HepG2 (cell line): ENCODE data around the gene TKFC. TPM values are rescaled to one million over a fixed set of nuclear protein-coding genes. Genes with fewer than 3 reads are reported as not detected.

ENCODE experiments used
- ATAC-seq: fragments of 200-7000 bp; cut with Tn5 transposase; 3 replicates; pipeline ENCODE4 v1.9.1; 2020; ENCODE audit warnings: mild to moderate bottlenecking, moderate library complexity
- BruUV-seq: library from RNA; stranded (reverse); fragments of 400-500 nt; replicated peaks from 2 replicates; lab custom pipeline; 2021; lab: Mats Ljungman, UMichigan
- CTCF ChIA-PET: fragments of 300-600 bp; formaldehyde crosslinking; extraction: SDS; loops from one replicate; lab custom pipeline; 2021; ENCODE audit warnings: low total read pairs, inconsistent platforms, low intra/inter-chr PET ratio; lab: Yijun Ruan, JAX
- POLR2A ChIA-PET: fragments of 350-600 bp; sonication (Branson Sonifier 250); formaldehyde crosslinking; loops from one replicate; lab custom pipeline; 2020; ENCODE audit warnings: antibody characterized with exemption, inconsistent platforms; lab: Yijun Ruan, JAX
- DNase-seq: peaks from one replicate; pipeline ENCODE4 v3.0.0-alpha.2; 2015; ENCODE audit warnings: low spot score
- FAIRE-seq: peaks from 3 replicates; lab custom pipeline; 2011; peaks lifted over from hg19 to GRCh38; lab: Jason Lieb, UNC
- H2AFZ ChIP-seq: one replicate; pipeline ENCODE4 v1.6.1; 2011; ENCODE audit warnings: low read length, inconsistent platforms
- H3K27ac ChIP-seq: fragments of 300-600 bp; 3 replicates; pipeline ENCODE4 v1.8.0; 2011; ENCODE audit warnings: mixed run types, mild to moderate bottlenecking, mixed read lengths, low read length, inconsistent platforms; ENCODE audit not compliant: insufficient read depth; ENCODE audit errors: extremely low read length
- H3K27me3 ChIP-seq, 2 experiments: fragments of 200-600 bp in 1 of 2; 2 replicates in 1 of 2; 3 replicates in 1 of 2; pipeline versions ENCODE4 v1.6.0 to v1.8.0; 2011; ENCODE audit warnings: low read length in 2 of 2, mild to moderate bottlenecking in 2 of 2, moderate library complexity in 2 of 2, inconsistent platforms in 1 of 2; ENCODE audit not compliant: insufficient read depth in 2 of 2, control insufficient read depth in 1 of 2
- H3K36me3 ChIP-seq, 2 experiments: fragments of 200-600 bp in 1 of 2; replicated peaks in 1 of 2; 2 replicates in 1 of 2; 3 replicates in 1 of 2; pipeline versions ENCODE4 v1.5.1 to v1.8.0; 2011; ENCODE audit warnings: low read length in 2 of 2, inconsistent platforms in 1 of 2; ENCODE audit not compliant: insufficient read depth in 2 of 2, control insufficient read depth in 1 of 2
- H3K4me1 ChIP-seq: 2 replicates; pipeline ENCODE4 v1.5.1; 2012; ENCODE audit warnings: low read length, inconsistent platforms; ENCODE audit not compliant: insufficient read depth
- H3K4me2 ChIP-seq: 2 replicates; pipeline ENCODE4 v1.6.0; 2011; ENCODE audit warnings: low read depth, low read length, inconsistent platforms
- H3K4me3 ChIP-seq, 3 experiments: fragments of 200-600 bp in 1 of 3; sonication (generic), shearing (Covaris generic) in 1 of 3; replicated peaks in 1 of 3; 2 replicates each; pipeline ENCODE4 v1.5.1; 2011 to 2016; ENCODE audit warnings: low read length in 3 of 3, inconsistent platforms in 2 of 3, low read depth in 2 of 3, mild to moderate bottlenecking in 2 of 3, control low read depth in 1 of 3, mixed read lengths in 1 of 3; ENCODE audit not compliant: insufficient read depth in 1 of 3
- H3K79me2 ChIP-seq: one replicate; pipeline ENCODE4 v1.6.1; 2011; ENCODE audit warnings: low read length, inconsistent platforms; ENCODE audit not compliant: insufficient read depth
- H3K9ac ChIP-seq: 2 replicates; pipeline ENCODE4 v1.6.0; 2011; ENCODE audit warnings: mild to moderate bottlenecking, low read depth, low read length, inconsistent platforms; ENCODE audit not compliant: insufficient read depth
- H3K9me3 ChIP-seq: 2 replicates; pipeline ENCODE4 v1.5.1; 2012; ENCODE audit warnings: mild to moderate bottlenecking, low read length
- H4K20me1 ChIP-seq: 2 replicates; pipeline ENCODE4 v1.6.0; 2011; ENCODE audit warnings: inconsistent platforms, mild to moderate bottlenecking, low read length, moderate library complexity; ENCODE audit not compliant: insufficient read depth
- BRD4 ChIP-seq: sonication (generic); formaldehyde crosslinking; IDR thresholded peaks from 2 replicates; pipeline ENCODE4 v1.4.0; 2020; ENCODE audit warnings: missing genetic modification reagents
- REPIN1 ChIP-seq: sonication (generic); formaldehyde crosslinking; IDR thresholded peaks from 2 replicates; pipeline ENCODE4 v1.8.0; 2022; ENCODE audit warnings: missing genetic modification reagents, low read depth, mild to moderate bottlenecking, borderline replicate concordance
- RORA ChIP-seq: sonication (generic); formaldehyde crosslinking; IDR thresholded peaks from 2 replicates; pipeline ENCODE4 v1.5.0; 2020; ENCODE audit warnings: mild to moderate bottlenecking, missing genetic modification reagents, moderate library complexity
- TEF ChIP-seq: sonication (generic); formaldehyde crosslinking; IDR thresholded peaks from 2 replicates; pipeline ENCODE4 v1.5.0; 2020; ENCODE audit warnings: missing genetic modification reagents
- THYN1 ChIP-seq: sonication (generic); formaldehyde crosslinking; IDR thresholded peaks from 2 replicates; pipeline ENCODE4 v1.8.1; 2023; ENCODE audit warnings: low read depth, mild to moderate bottlenecking, moderate library complexity, missing genetic modification reagents, borderline replicate concordance
- WGBS: methylation state at CpG from one replicate; pipeline ENCODE4 v1.1.6; 2017; ENCODE audit warnings: low lambda C conversion rate; 5-methylcytosine and 5-hydroxymethylcytosine counted together
- in situ Hi-C: cut with HindIII; loops from 2 replicates; pipeline ENCODE4 v1.10.0; 2017; ENCODE audit warnings: low pct_unique_long_range_greater_than_20kb; ENCODE audit not compliant: extremely low pct_ligation_motif_present
- intact Hi-C: fragments of 100-400 bp; cut with micrococcal nuclease; formaldehyde crosslinking; loops from one replicate; pipeline ENCODE4 v1.10.0; 2022; ENCODE audit not compliant: unreplicated experiment
- polyA plus RNA-seq, 8 experiments: library from polyadenylated mRNA; depleted of rRNA in 3 of 8; stranded (reverse) in 7 of 8; unstranded in 1 of 8; fragments of >200 nt; fragmentation: Illumina TruSeq in 4 of 8; extraction: Trizol in 4 of 8; gene quantifications; 2 replicates each; pipeline versions ENCODE4 v1.2.1 to v1.2.3, GENCODE V29; 2011 to 2016; ENCODE audit warnings: low read depth in 4 of 8, missing spikeins in 1 of 8, mixed read lengths in 1 of 8; ENCODE audit not compliant: insufficient read depth in 1 of 8
- total RNA-seq, 5 experiments: library from RNA; depleted of rRNA; stranded (reverse); fragments of >200 nt; fragmentation: Illumina TruSeq; extraction: Trizol; gene quantifications; 2 replicates each; pipeline ENCODE4 v1.2.3, GENCODE V29; 2016; ENCODE audit warnings: low read depth in 1 of 5
- TF ChIP-seq, protein P1 (sequence below): sonication (generic); formaldehyde crosslinking; IDR thresholded peaks from 2 replicates; pipeline ENCODE4 v1.4.0; 2020; ENCODE audit warnings: mild to moderate bottlenecking, missing genetic modification reagents
- TF ChIP-seq, protein P2 (sequence below): sonication (generic); formaldehyde crosslinking; IDR thresholded peaks from 2 replicates; pipeline ENCODE4 v1.8.1; 2023; ENCODE audit warnings: missing genetic modification reagents, mild to moderate bottlenecking, borderline replicate concordance

TKFC gene
- total and polyA plus RNA-seq, 2 of the 13 experiments (the other 11 are each of a cell fraction or from before 2014, with no cell fraction given): 147 to 197 TPM

DNA sequence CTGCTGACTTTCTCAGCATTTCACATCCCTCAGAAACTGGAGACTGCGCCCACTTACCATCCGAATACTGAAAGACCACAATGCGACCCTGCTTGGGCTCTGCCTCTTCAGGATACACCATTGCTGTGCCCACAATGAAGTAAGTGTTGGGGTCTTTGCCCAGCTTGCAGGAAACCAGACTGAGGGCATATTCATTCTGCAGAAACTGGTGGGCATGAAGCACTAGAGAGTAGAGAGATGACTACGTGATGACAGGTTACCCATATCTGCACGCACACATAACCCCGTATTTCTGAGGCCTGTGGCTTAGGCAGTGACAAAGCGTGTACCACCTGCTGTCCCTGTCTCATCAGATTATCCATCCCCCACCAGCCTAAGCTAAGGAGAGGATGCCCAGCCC, 23.3 kb upstream of the TKFC start:
- no peaks in the 10 kb centered on the region for H3K9me3 ChIP-seq
- H2AFZ ChIP-seq: no peak overlapping the region
- FAIRE-seq (no peak), ATAC-seq (no peak), DNase-seq (no peak)
- no peak overlapping the region for H3K9ac ChIP-seq
- WGBS: 98% methylated on average over 5 of the region's 7 CpGs
- H3K4me3 ChIP-seq: no peak overlapping the region
- H3K27ac ChIP-seq: no peak overlapping the region
- no peaks in the 10 kb centered on the region for H3K27me3 ChIP-seq
- intact Hi-C loops (no loop called here), in situ Hi-C loops (no loop called here)
- ChIA-PET CTCF (no interaction called here), POLR2A (no interaction called here)
- BruUV-seq: no TSS peak
- peaks cover 61 to 98% of the 10 kb centered on the region in 2 experiments for H3K36me3 ChIP-seq
- no peak overlapping the region for H3K4me2 ChIP-seq
- H4K20me1 ChIP-seq: 0 out of 2 replicates have a peak, but pooled peaks cover 6% of the 10 kb centered on the region
- peaks cover 3% of the 10 kb centered on the region for H3K79me2 ChIP-seq
- no peaks in the 10 kb centered on the region for H3K4me1 ChIP-seq
- TF ChIP-seq BRD4 (CRISPR knock-in tag) (no peak), REPIN1 (CRISPR knock-in tag) (no peak)
- TF ChIP-seq, all 625 proteins: peak for 0

DNA sequence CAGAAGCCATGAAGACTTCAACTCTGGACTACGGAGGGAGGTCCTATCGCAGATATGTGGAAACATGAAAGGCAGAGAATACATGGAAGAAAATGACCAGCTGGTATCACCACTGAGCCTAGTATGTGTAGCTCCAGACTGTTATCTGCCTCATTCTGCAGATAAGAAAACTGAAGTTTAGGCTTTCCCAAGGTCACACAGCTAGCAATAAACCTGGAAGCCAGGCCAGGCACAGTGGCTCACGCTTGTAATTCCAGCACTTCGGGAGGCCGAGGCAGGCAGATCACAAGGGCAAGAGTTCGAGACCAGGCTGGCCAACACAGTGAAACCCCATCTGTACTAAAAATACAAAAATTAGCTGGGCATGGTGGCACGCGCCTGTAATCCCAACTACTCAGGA, 22.3 kb upstream of the TKFC start:
- DNase-seq (no peak), ATAC-seq (no peak), FAIRE-seq (no peak)
- intact Hi-C loops (no loop called here), in situ Hi-C loops (no loop called here)
- Histone ChIP-seq H3K27me3 (no peaks in the 10 kb centered on the region), H3K4me3 (no peak overlapping the region), H2AFZ (no peak overlapping the region), H3K79me2 (peaks cover 3% of the 10 kb centered on the region), H3K9me3 (no peaks in the 10 kb centered on the region), H3K27ac (no peak overlapping the region), H3K4me1 (no peaks in the 10 kb centered on the region), H4K20me1 (0 out of 2 replicates have a peak, but pooled peaks cover 3% of the 10 kb centered on the region), H3K4me2 (no peak overlapping the region), H3K36me3 (peaks cover 66 to 94% of the 10 kb centered on the region in 2 experiments), H3K9ac (no peak overlapping the region)
- TF ChIP-seq THYN1 (CRISPR knock-in tag): no peak
- TF ChIP-seq, protein P1, sequence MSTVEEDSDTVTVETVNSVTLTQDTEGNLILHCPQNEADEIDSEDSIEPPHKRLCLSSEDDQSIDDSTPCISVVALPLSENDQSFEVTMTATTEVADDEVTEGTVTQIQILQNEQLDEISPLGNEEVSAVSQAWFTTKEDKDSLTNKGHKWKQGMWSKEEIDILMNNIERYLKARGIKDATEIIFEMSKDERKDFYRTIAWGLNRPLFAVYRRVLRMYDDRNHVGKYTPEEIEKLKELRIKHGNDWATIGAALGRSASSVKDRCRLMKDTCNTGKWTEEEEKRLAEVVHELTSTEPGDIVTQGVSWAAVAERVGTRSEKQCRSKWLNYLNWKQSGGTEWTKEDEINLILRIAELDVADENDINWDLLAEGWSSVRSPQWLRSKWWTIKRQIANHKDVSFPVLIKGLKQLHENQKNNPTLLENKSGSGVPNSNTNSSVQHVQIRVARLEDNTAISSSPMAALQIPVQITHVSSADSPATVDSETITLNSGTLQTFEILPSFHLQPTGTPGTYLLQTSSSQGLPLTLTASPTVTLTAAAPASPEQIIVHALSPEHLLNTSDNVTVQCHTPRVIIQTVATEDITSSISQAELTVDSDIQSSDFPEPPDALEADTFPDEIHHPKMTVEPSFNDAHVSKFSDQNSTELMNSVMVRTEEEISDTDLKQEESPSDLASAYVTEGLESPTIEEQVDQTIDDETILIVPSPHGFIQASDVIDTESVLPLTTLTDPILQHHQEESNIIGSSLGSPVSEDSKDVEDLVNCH (CRISPR knock-in tag): no peak
- no peak for TF ChIP-seq TEF (CRISPR knock-in tag)
- TF ChIP-seq RORA: no peak
- TF ChIP-seq, protein P2, sequence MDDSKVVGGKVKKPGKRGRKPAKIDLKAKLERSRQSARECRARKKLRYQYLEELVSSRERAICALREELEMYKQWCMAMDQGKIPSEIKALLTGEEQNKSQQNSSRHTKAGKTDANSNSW (CRISPR knock-in tag): no peak
- BruUV-seq: no TSS peak
- CTCF ChIA-PET: no interaction called here
- WGBS: 93% methylated on average over 7 of the region's 8 CpGs
- POLR2A ChIA-PET: interaction anchor here (0.7 to 3.4 kb wide), 5 partner anchors 12 to 51 kb away, joined by 3 to 9 read pairs (median 4); partner anchors contain the start of genes CYB561A3 and VWCE
